ENCODE results near the gene CIDEB. TPM values are rescaled to one million over a fixed set of nuclear protein-coding genes. Genes with fewer than 3 reads are reported as not detected.

Gene CIDEB
- total and polyA plus RNA-seq, 2 of the 4 experiments (the other 2 are of a cell fraction), result under 0.01 to 0.19 TPM

DNA sequence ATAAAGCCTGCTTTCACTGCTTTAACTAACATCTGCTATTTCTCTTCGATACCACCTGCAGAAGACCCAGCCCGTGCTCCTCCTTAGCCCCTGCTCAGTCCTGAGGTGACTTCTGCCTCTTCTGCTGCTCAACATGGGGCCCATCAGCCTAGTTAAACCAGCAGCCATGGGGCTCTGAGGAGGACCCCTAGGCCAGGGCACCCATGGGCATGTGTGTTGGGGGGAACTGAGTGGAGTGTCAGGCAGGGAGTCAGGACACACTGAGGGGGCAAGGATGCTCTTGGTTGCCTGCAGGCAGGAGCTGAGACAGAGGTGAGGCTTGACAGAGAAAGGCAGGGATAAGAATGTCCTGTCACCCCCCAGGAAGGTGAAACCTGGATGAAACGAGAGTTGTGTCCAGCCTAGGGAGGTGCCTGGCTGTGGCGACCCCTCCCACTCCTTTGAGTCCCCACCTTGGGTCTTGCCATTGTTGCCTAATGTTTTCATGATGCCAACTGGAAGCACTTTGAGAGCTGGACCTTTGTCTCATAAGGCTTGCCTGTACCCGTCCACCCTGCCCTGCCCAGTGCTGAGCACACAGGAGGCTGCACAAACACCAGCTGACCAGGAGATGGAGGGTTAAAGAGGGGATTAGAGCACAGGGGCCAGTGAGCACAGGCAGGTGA, 23.8 kb downstream of the CIDEB start:
- no peak overlapping the region for H3K56ac ChIP-seq (ENCODE audit: extremely low read depth, insufficient read depth, low read length)
- no peak overlapping the region for H2BK20ac ChIP-seq (ENCODE audit: low read depth, low read length)
- TF ChIP-seq FOS (IDR thresholded peaks at IDR 0.05; ENCODE audit: low read depth, low read length) (no peak), NFE2L2 (IDR thresholded peaks at IDR 0.05; ENCODE audit: low read depth, low read length) (no peak), POLR2A (IDR thresholded peaks at IDR 0.05; ENCODE audit: low read depth, low read length) (no peak), CEBPB (IDR thresholded peaks at IDR 0.05; ENCODE audit: low read depth, low read length) (no peak), MAFK (IDR thresholded peaks at IDR 0.05; ENCODE audit: low read depth, low read length) (no peak), MXI1 (IDR thresholded peaks at IDR 0.05; ENCODE audit: borderline replicate concordance, low read depth, low read length) (no peak), RCOR1 (IDR thresholded peaks at IDR 0.05; ENCODE audit: insufficient replicate concordance, low read length) (no peak)
- TF ChIP-seq, protein P1, sequence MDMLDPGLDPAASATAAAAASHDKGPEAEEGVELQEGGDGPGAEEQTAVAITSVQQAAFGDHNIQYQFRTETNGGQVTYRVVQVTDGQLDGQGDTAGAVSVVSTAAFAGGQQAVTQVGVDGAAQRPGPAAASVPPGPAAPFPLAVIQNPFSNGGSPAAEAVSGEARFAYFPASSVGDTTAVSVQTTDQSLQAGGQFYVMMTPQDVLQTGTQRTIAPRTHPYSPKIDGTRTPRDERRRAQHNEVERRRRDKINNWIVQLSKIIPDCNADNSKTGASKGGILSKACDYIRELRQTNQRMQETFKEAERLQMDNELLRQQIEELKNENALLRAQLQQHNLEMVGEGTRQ (IDR thresholded peaks at IDR 0.05; ENCODE audit: low read depth, low read length), result no peak
- no peaks in the 10 kb centered on the region for H3K36me3 ChIP-seq (ENCODE audit: control insufficient read depth, insufficient read depth, low read length)
- in situ Hi-C loops (cut with MboI; ENCODE audit: low sequenced_read_pairs) (no loop called here), dilution Hi-C loops (cut with HindIII; ENCODE audit: low sequenced_read_pairs, unreplicated experiment) (no loop called here), intact Hi-C loops (cut with micrococcal nuclease) (no loop called here)
- H4K91ac ChIP-seq (ENCODE audit: insufficient read depth, low read depth, low read length), result no peak overlapping the region
- H3K4me2 ChIP-seq (ENCODE audit: low read depth, low read length), result no peak overlapping the region
- no peaks in the 10 kb centered on the region; the same call in 1 of the 2 replicates for H3K4me1 ChIP-seq (ENCODE audit: control insufficient read depth, insufficient read depth, low read length)
- H3K4ac ChIP-seq (ENCODE audit: low read depth, low read length), result no peak overlapping the region
- no peak overlapping the region for H4K8ac ChIP-seq (ENCODE audit: low read depth in 2 of 2, low read length in 2 of 2)
- H2AFZ ChIP-seq (replicated peaks; ENCODE audit: low read length, poor library complexity), result no peak overlapping the region
- ATAC-seq (ENCODE audit: low read depth), result no peak
- BruUV-seq (replicated peaks), result no TSS peak
- no peak overlapping the region for H2BK5ac ChIP-seq (ENCODE audit: low read depth, low read length, poor library complexity, severe bottlenecking)
- H4K20me1 ChIP-seq (ENCODE audit: insufficient read depth, low read length), result no peaks in the 10 kb centered on the region; the same call in 1 of the 2 replicates
- no peak overlapping the region for H2BK15ac ChIP-seq (ENCODE audit: low read depth, low read length)
- no CpG with 5 or more reads among the region's 5 CpGs for WGBS, 2 experiments (ENCODE audit: extremely low coverage in 2 of 2, insufficient read length in 1 of 2)
- no peak overlapping the region for H3K23ac ChIP-seq (ENCODE audit: low read depth, low read length)
- H3K27ac ChIP-seq (ENCODE audit: insufficient read depth, low read length), result no peak overlapping the region
- H2BK120ac ChIP-seq (ENCODE audit: low read depth, low read length), result no peak overlapping the region
- no peaks in the 10 kb centered on the region for H3K9me3 ChIP-seq (ENCODE audit: control insufficient read depth, insufficient read depth, low read length)
- no peak overlapping the region for H3K18ac ChIP-seq (ENCODE audit: low read depth, low read length)
- H2AK5ac ChIP-seq (ENCODE audit: low read depth, low read length), result no peak overlapping the region
- no peak overlapping the region for H3K4me3 ChIP-seq (ENCODE audit: insufficient read depth, low read depth, low read length)
- no peaks in the 10 kb centered on the region for H3K27me3 ChIP-seq (ENCODE audit: control insufficient read depth, insufficient read depth, low read length)
- H3K9me1 ChIP-seq (ENCODE audit: insufficient read depth, low read length), result no peaks in the 10 kb centered on the region; the same call in 1 of the 2 replicates
- H3K14ac ChIP-seq (replicated peaks; ENCODE audit: low read depth, low read length), result no peak overlapping the region
- peaks cover 0 to 11% of the 10 kb centered on the region in 2 experiments; a peak in 3 of 4 replicates for H3K79me1 ChIP-seq (ENCODE audit: low read depth in 1 of 2, low read length in 2 of 2)
- H3K9ac ChIP-seq (ENCODE audit: low read depth, low read length), result no peak overlapping the region
- ChIA-PET CTCF (interaction anchor here (0.6 kb wide), 1 partner anchor 266 kb away, joined by 3 read pairs; no protein-coding TSS in a partner anchor), POLR2A (ENCODE audit: unreplicated experiment) (interaction anchor here (0.6 kb wide), 1 partner anchor 77 kb away, joined by 3 read pairs; no protein-coding TSS in a partner anchor)
- no peak overlapping the region for H2AK9ac ChIP-seq (replicated peaks; ENCODE audit: low read depth, low read length, poor library complexity)
- H4K5ac ChIP-seq (ENCODE audit: low read depth, low read length), result no peak overlapping the region
- DNase-seq, result no peak
